ENCODE results near the gene DARS1.
"Not testable (repeated sequence)": the region's sequence is repeated elsewhere in the genome, so short reads cannot be mapped to it uniquely, and the experiment has no call there.

The DARS1 gene

GRCh38 chr2:135975702-135976101 is 9.7 kb downstream of the DARS1 start:
- no peak for DNase-seq

- DNase-seq: no peak
Measured at GRCh38 chr2:135974036-135974435, 11.4 kb downstream of the DARS1 start.

- no peak for DNase-seq
Measured at GRCh38 chr2:135969655-135970387, 15.6 kb downstream of the DARS1 start.

DNA sequence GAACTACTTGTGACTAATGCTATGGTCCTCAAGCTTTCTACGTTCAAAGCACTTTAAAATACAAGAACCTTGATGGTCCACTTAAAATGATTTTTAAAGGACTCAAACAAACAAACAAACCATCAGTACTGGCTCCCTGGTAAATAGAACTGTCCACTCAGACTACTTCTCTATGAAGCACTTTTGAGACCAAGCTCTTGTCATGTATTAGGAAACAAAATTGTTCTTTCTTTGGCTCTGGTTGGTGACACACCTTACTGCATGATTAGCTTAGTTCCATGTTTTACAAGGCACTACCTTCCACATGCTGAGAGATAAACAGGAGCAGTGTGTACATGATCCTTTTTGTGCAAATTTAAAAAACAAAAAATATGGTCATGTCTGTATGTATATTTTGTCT is 19.7 kb downstream of the DARS1 start:
- no peak for DNase-seq

DNA sequence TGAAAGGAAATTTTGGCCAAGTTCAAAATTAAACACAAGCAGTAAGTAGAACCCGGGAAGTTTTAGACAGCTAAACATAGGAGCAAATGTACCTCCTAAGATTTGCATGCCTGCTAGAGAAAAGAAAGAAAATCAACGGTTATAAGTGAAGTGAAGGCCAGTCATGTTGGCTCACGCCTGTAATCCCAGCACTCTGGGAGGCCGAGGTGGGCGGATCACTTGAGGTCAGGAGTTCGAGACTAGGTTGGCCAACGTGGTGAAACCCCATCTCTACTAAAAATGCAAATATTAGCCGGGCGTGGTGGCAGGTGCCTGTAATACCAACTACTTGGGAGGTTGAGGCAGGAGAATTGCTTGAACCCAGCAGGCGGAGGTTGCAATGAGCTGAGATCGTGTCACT is 21.0 kb downstream of the DARS1 start:
- DNase-seq: not testable (repeated sequence)

DNA sequence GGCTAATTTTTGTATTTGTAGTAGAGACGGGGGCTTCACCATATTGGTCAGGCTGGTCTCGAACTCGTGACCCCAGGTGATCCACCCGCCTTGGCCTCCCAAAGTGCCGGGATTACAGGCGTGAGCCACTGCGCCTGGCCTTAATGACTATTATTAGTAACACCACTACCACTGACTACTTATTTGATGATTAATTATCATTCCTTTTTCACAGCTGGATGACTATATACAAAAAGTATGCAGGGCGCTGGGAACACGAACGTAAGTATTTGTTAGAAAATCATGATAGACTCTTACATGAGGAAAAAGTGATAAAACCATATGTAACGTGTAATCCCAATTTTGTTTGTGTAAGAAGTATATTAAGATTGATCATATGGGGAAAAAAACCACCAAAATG is 21.6 kb downstream of the DARS1 start:
- DNase-seq: no peak

DNA sequence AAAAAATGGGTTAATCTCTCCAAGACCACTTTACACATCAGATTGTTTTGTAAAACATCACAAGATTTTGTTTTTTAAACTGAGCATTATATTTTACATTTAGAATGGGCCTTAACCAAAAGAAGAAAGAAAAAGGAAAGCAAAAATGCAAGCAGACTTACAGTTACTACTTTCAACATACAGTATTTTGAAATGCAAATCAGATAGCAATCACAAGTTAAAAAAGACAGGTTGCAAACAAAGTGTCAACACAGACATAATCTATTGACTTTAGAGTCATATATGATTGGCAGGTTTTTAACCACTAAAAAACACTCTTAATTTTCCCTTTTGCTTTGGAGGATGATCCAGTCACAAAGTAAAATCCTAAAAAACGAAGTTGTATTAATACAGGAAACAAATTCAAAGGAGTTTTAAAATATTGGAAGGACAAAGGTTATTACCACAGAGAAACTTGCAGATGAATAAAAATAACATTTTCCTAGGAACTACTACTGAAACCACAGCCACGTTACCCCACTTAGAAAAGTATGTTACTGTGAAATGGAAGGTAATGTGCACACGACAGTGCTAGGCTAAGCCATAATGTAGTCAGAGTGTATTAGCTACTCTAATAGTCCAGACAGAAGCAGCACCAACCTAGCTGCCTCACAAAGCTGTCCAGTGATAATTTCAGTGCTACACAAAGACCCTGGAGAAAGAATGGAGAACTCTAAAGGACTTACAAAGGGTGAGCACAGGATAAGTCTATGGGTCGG is 22.9 kb downstream of the DARS1 start:
- DNase-seq: no peak

DNA sequence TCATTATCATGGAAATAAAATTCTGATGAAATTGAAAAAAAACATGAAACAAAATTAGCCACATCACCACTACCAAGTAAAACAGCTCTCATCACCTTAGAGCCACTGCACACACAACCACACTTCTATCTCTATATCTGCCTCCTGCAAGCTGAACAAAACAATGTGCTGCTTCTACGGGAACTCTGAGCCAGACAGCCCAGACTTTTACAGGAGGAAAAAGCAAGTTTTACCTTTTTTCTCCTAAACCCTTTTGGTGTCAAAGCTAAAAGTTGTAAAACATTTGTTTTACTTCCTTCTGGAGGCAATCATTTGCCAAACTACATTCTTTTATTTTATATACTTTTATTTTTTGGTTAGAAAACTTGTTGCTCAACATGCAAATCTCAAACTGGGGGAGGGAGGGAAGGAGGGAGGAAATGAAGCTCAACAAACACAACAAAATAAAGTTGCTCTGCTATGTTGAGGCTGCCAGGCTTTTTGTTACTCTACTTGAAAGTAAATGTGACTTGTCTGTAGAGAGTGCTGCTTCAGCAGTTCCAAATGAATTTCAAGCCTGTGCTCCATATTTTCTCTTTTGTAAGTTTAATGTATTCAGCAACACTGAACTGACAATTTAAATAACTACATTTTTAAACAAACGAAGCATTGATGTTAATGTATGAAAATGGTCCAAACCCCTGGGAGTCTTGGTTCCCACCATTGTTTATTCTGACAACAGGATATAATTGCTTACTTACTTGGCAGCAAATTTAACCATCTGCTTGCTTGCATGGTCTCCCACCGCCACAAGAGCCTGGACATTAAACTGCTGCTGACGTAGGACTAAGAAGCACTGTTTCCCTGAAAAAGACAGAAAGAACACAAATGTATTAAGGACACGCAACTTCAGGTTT is 24.5 kb downstream of the DARS1 start:
- no peak for DNase-seq

GRCh38 chr2:135960150-135960549 is 25.3 kb downstream of the DARS1 start:
- no peak for DNase-seq

DNA sequence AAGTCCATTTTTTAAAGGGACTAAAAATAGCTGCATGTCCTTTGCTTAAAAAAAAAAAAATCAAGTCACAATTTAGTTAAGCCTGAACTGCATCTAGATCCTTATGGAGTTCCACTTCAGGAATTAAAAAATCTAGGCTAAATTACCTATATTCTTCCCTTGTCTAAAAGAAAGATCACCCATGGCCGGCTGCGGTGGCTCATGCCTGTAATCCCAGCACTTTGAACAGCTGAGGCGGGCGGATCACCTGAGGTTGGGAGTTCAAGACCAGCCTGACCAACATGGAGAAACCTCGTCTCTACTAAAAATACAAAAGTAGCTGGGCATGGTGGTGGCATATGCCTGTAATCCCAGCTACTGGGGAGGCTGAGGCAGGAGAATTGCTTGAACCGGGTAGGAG is 26.5 kb downstream of the DARS1 start:
- not testable (repeated sequence) for DNase-seq

- no peak for DNase-seq
Measured at GRCh38 chr2:135954020-135954601, 31.3 kb downstream of the DARS1 start.

- DNase-seq: no peak
Measured at GRCh38 chr2:135952891-135953290, 32.5 kb downstream of the DARS1 start.

- DNase-seq: no peak
Measured at GRCh38 chr2:135951041-135951583, 34.3 kb downstream of the DARS1 start.

DNA sequence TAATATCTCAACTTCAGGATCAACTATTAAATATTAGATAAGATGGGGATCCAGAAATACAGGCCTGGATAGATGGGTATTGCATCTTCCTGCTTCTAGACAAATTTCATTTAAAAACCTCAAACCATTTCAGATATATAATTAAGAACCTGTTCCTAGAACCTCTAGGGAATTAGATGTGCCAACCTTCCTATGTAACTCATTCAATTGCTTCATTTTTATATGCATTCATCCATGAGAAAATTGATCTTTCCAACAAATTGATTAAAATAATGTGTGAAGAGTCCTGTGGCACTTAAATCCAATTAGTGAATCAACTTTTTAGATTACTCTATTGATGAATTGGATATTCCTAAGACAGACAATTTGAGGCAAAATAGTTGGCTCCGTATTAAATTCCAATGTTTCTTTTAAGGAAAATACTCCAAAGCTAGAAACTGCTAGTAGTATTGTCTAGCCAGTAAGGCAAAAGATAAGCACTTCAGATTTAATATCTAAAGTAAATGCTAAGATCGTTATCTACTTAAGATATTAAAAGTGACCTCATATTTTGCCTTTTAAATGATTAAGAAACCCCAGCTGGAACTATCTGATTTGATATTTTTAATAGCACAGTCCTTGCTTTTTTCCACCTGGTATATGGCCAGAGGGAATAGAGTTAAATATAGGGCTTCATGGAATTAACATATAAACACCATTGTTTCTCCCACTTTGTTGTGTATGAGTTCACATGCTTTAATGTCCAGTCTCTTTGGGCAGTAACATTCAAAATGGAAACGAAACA is 35.8 kb downstream of the DARS1 start:
- no peak for DNase-seq

- no peak for DNase-seq
Measured at GRCh38 chr2:135948642-135949355, 36.6 kb downstream of the DARS1 start.

- DNase-seq: no peak
Measured at GRCh38 chr2:135948141-135948540, 37.3 kb downstream of the DARS1 start.

DNA sequence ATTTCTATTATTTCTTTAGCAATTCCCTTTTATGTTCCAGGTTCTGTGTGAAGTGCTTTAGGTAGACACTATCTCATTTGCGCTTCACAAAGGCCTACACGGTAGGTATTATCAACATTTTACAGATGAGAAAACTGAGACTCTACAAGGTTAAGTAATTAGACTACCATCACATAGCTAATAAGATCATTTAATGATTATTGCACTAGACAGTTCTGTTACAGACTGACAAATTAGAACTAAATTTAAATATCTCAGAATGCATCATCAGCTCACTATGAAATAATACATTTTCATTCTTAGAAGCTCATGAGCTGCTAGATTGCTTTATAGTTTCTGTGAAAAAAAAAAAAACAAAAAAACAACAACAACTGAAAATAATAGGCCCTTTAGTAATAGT is 37.9 kb downstream of the DARS1 start:
- DNase-seq: no peak

- DNase-seq: no peak
Measured at GRCh38 chr2:135945526-135945925, 39.9 kb downstream of the DARS1 start.

GRCh38 chr2:135944625-135945024 is 40.8 kb downstream of the DARS1 start:
- DNase-seq: no peak

- DNase-seq: no peak
Measured at GRCh38 chr2:135942936-135943688, 42.3 kb downstream of the DARS1 start.
